Coronary artery (tissue), 2 donors: ENCODE results near the gene RBM38.

ENCODE experiments used
- DNase-seq: peaks from one replicate; pipeline ENCODE4 v3.0.0-alpha.2; 2017; ENCODE audit warnings: low spot score
- H3K27ac ChIP-seq, 2 donors: fragments of 200-600 bp; sonication (generic); one replicate each; pipeline ENCODE4 v1.5.1; 2016 to 2019
- H3K4me3 ChIP-seq: fragments of 200-600 bp; sonication (generic); 2 replicates; pipeline ENCODE4 v1.5.1; 2016; ENCODE audit warnings: mild to moderate bottlenecking, moderate library complexity
- CTCF ChIP-seq: fragments of 200-600 bp; sonication (generic); IDR thresholded peaks from one replicate; pipeline ENCODE4 v1.5.1; 2019; ENCODE audit warnings: antibody characterized with exemption

The RBM38 gene

GRCh38 chr20:57442888-57443239 lies 51.7 kb downstream of the RBM38 start:
- no peak for DNase-seq
- Histone ChIP-seq H3K27ac (peak overlapping the region; percentile 87 to 98), H3K4me3 (no peak overlapping the region)
- TF ChIP-seq CTCF, result no peak

GRCh38 chr20:57443349-57444265 lies 52.4 kb downstream of the RBM38 start:
- TF ChIP-seq CTCF, result no peak
- Histone ChIP-seq H3K27ac (peak overlapping the region in 1 of 2 donors; percentile 98), H3K4me3 (no peak overlapping the region)
- DNase-seq, result no peak

- H3K4me3 ChIP-seq, result no peak overlapping the region
- H3K27ac ChIP-seq, result peak overlapping the region in 1 of 2 donors; percentile 30
- TF ChIP-seq CTCF, result no peak
- no peak for DNase-seq
Measured at GRCh38 chr20:57444394-57445048, 53.3 kb downstream of the RBM38 start.

- peak; percentile 93 for DNase-seq
- TF ChIP-seq CTCF, result no peak
- Histone ChIP-seq H3K27ac (peak overlapping the region; percentile 30 to 52), H3K4me3 (peak overlapping the region; percentile 2)
Measured at GRCh38 chr20:57445298-57445697, 54.1 kb downstream of the RBM38 start.

GRCh38 chr20:57445774-57446173 lies 54.6 kb downstream of the RBM38 start:
- no peak for DNase-seq
- Histone ChIP-seq H3K4me3 (no peak overlapping the region), H3K27ac (peak overlapping the region; percentile 30 to 52)
- no peak for TF ChIP-seq CTCF

GRCh38 chr20:57448764-57449354 lies 57.7 kb downstream of the RBM38 start:
- Histone ChIP-seq H3K27ac (no peak overlapping the region), H3K4me3 (no peak overlapping the region)
- no peak for TF ChIP-seq CTCF
- DNase-seq, result no peak
